Islet precursor cell (in vitro differentiated cells): ENCODE measurements around the gene DET1.
A peak's percentile ranks its signal among the peaks of the same experiment; 100 is the strongest.

Experiments used
- DNase-seq: peaks from one replicate; pipeline ENCODE4 v3.0.0-alpha.2; 2018

The DET1 gene

GRCh38 chr15:88463870-88464532 is 82.5 kb downstream of the DET1 start:
- DNase-seq: peak; percentile 5
